Mammary microvascular endothelial cell (primary cell): Measurements from ENCODE around the gene FBXL20. TPM values are rescaled to one million over a fixed set of nuclear protein-coding genes. Genes with fewer than 3 reads are reported as not detected.

ENCODE experiments used
- total RNA-seq: library from RNA; depleted of rRNA; stranded (reverse); fragments of >200 nt; gene quantifications from 2 replicates; pipeline ENCODE4 v1.2.3, GENCODE V29; 2015

The FBXL20 gene
- 5.3 and 6.2 TPM in 2 replicates for total RNA-seq

DNA sequence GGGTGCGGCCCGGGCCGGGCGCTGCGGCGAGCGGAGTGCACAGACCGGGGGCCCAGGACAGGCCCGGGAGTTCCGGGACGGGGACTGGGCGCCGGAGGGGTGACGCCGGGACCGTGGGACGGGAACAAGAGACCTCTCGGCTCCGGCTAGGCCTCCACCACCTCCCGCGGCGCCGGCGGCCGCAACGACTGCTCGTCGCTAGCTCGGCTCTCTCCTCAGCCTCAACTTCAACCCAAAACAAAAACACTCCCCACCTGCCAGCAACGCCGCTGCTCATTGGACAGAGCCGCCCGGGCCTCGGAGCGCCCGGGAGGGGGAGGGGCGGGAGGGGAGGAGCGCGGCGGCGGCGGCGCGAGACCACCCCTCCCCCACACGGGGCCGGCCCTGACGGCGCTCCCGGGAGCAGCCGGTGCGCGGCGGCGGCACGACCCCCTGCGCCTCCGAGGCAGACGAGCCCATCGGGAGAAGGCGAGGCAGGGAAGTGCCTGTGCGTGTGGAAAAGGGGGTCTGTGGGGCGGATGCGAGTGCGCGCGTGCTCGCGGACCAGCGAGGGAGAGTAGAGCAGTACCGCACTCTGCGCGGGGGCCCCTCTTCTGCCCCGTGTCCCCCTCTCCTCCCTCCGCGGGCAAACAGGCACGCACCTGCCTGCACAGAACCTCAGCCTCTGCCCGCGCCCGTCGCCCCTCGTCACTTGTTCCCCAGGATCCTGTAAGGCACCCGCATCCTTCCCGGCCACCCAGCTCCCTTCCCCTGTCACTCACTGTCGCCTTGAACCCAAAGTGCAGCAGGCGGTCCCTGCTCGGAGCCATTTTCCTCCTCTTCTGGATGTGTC lies at the start of gene FBXL20:
FBXL20 (minus strand) TSS at position 215 of the 832 bp plus-strand sequence. CDS start 224 bp downstream, outside the sequence.

GRCh38 chr17:39450847-39451581 lies 49.6 kb upstream of the FBXL20 start, which contains the start of gene MED1:
Gene MED1, minus strand, starts transcription at chr17:39451263. Its CDS starts 201 bp downstream, at chr17:39451062.

DNA sequence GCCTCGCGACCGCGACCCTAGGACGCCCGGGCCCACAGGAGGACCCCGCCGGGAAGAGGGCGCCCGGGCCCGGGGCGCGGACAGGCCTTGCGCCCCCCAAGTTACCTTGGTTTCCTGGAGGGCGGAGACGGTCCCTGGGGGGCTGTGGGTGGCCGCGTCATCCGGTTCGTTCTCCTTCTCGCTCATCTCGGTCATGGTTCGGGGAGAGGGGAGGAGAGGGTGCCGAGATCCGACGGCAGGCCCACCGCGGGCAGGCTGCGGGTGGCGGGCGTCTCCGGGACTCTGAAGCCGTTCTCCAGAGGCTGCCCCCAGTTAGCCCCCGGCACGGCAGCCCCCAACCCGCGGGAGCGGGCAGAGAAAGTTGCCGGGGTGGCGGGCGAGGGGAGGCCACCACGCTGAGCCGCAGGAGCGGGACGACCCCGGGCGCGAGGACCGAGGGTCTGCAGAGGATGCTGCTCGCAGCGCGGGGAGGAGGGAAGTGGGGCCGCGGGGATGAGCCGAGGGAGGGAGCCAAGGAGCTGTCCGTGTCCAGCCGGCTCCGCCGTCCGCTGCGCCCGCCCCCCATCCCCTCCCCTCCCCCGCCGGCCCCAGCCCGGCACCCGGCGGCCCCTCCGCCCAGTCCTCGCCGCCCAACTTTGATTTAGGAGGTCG lies 176.0 kb downstream of the FBXL20 start, which contains the start of gene STAC2:
STAC2 (minus strand) TSS at position 638 of the 651 bp plus-strand sequence; CDS start at position 195, 443 bp downstream.

Other genes with a start within 250 kb of the FBXL20 start
- gene PLXDC1, start 250.0 kb downstream of the FBXL20 start, total RNA-seq: not detected in 2 replicates
- gene ARL5C, start 235.5 kb downstream of the FBXL20 start, total RNA-seq: not detected in 2 replicates
- gene CACNB1, start 204.0 kb downstream of the FBXL20 start, total RNA-seq: 0.93 and 1.1 TPM in 2 replicates
- gene RPL19, start 201.3 kb downstream of the FBXL20 start, total RNA-seq: 2,488 and 2,537 TPM in 2 replicates
- gene STAC2, start 175.7 kb downstream of the FBXL20 start, total RNA-seq: not detected in 2 replicates
- gene MED1, start 49.6 kb upstream of the FBXL20 start, total RNA-seq: 20.2 and 21.7 TPM in 2 replicates
- 21.5 and 23.2 TPM in 2 replicates for gene CDK12, start 59.9 kb upstream of the FBXL20 start, total RNA-seq
- gene NEUROD2, start 206.3 kb upstream of the FBXL20 start, total RNA-seq: not detected in 2 replicates
- gene PPP1R1B, start 225.3 kb upstream of the FBXL20 start, total RNA-seq: not detected in 2 replicates
- 25.6 and 34.7 TPM in 2 replicates for gene STARD3, start 235.5 kb upstream of the FBXL20 start, total RNA-seq